Spleen (tissue), 11 donors: Measurements from ENCODE around the gene RANBP17. TPM values are rescaled to one million over a fixed set of nuclear protein-coding genes. Genes with fewer than 3 reads are reported as not detected.

Experiments used
- DNase-seq: peaks from one replicate; pipeline ENCODE4 v3.0.0-alpha.2; 2020
- H3K27ac ChIP-seq, 8 donors: fragments of 200-600 bp; sonication (generic) in 7 of 8; 1 replicate in 4 of 8; 2 replicates in 4 of 8; pipeline versions ENCODE4 v1.5.0 to v1.8.0; 2016 to 2021; ENCODE audit warnings: inconsistent platforms in 4 of 8, mild to moderate bottlenecking in 4 of 8, moderate library complexity in 1 of 8
- H3K27me3 ChIP-seq, 7 donors: fragments of 200-600 bp; sonication (generic) in 6 of 7; replicated peaks in 1 of 7; 1 replicate in 4 of 7; 2 replicates in 3 of 7; pipeline versions ENCODE4 v1.5.0 to v1.8.0; 2016 to 2021; ENCODE audit warnings: inconsistent platforms in 3 of 7, mild to moderate bottlenecking in 1 of 7
- H3K36me3 ChIP-seq, 6 donors: fragments of 200-600 bp; sonication (generic) in 5 of 6; 1 replicate in 4 of 6; 2 replicates in 2 of 6; pipeline versions ENCODE4 v1.5.0 to v1.8.0; 2016 to 2021; ENCODE audit warnings: inconsistent platforms in 2 of 6
- H3K4me1 ChIP-seq, 6 donors: fragments of 200-600 bp; sonication (generic) in 5 of 6; 1 replicate in 3 of 6; 2 replicates in 3 of 6; pipeline versions ENCODE4 v1.5.0 to v1.8.0; 2016 to 2021; ENCODE audit warnings: inconsistent platforms in 3 of 6
- H3K4me3 ChIP-seq, 8 donors: fragments of 200-600 bp; sonication (generic) in 7 of 8; 1 replicate in 4 of 8; 2 replicates in 4 of 8; pipeline versions ENCODE4 v1.5.0 to v1.8.0; 2016 to 2021; ENCODE audit warnings: inconsistent platforms in 4 of 8, mild to moderate bottlenecking in 4 of 8, moderate library complexity in 2 of 8
- H3K9me3 ChIP-seq, 8 donors: fragments of 200-600 bp; sonication (generic) in 7 of 8; 1 replicate in 4 of 8; 2 replicates in 4 of 8; pipeline versions ENCODE4 v1.5.0 to v1.8.0; 2016 to 2021; ENCODE audit warnings: inconsistent platforms in 4 of 8
- POLR2A ChIP-seq, 3 donors: fragments of 450-650 bp; IDR thresholded peaks; one replicate each; pipeline ENCODE4 v1.5.1; 2017; ENCODE audit warnings: antibody characterized with exemption in 3 of 3, mild to moderate bottlenecking in 1 of 3
- POLR2AphosphoS5 ChIP-seq, 3 donors: sonication (generic); formaldehyde crosslinking; IDR thresholded peaks; one replicate each; pipeline ENCODE4 v1.5.1; 2017; ENCODE audit warnings: antibody characterized with exemption in 3 of 3
- WGBS, 5 donors: extraction: QIAGEN DNeasy Blood & Tissue Kit in 3 of 5; methylation state at CpG; one replicate each; pipeline versions ENCODE4 v1.1.5 to v1.1.7; 2013 to 2018; 5-methylcytosine and 5-hydroxymethylcytosine counted together
- intact Hi-C: fragments of 100-400 bp; cut with DNase I; formaldehyde crosslinking; loops from one replicate; pipeline ENCODE4 v1.15.0; 2023; ENCODE audit warnings: low total_unique reads
- polyA plus RNA-seq, 3 donors: library from polyadenylated mRNA; stranded (reverse); fragments of 200-250 nt; gene quantifications; one replicate each; pipeline ENCODE4 v1.2.1, GENCODE V29; 2013
- total RNA-seq, 7 donors: library from RNA; depleted of rRNA in 3 of 7; stranded (reverse); fragments of >200 nt in 3 of 7; fragmentation: NEBNext Ultra II Directional in 4 of 7; extraction: Animal tissue kit (Norgen Biotek cat#: 25700) in 4 of 7; gene quantifications; one replicate each; pipeline versions ENCODE4 v1.1.0 to v1.2.1, GENCODE V29; 2016 to 2021
- TF ChIP-seq, protein P1 (sequence below), 11 experiments: fragments of 200-600 bp in 7 of 11; fragments of 450-650 bp in 4 of 11; sonication (generic) in 4 of 11; IDR thresholded peaks in 8 of 11; conservative IDR thresholded peaks in 3 of 11; 1 replicate in 7 of 11; 2 replicates in 4 of 11; pipeline versions ENCODE4 v1.4.0 to v1.8.0; 2016 to 2021; ENCODE audit warnings: antibody characterized with exemption in 11 of 11, inconsistent platforms in 4 of 11, mild to moderate bottlenecking in 1 of 11
- donor health status: healthy with polysubstance abuse.
- donor health status: DM: no; HTN: no; CAD: no; lungs with moderate emphysema.
- donor health status: DM: no; HTN: no; CAD: no.
- donor health status: Bipolar disorder and iron deficiency.
- donor health status: healthy.
- donor health status: DM: no; HTN: no; CAD: no.
- donor health status: DM: yes; HTN: yes; CAD: no.

RANBP17 gene
- total and polyA plus RNA-seq, 10 donors: 0.56 to 6.6 (median 3.4) TPM

DNA sequence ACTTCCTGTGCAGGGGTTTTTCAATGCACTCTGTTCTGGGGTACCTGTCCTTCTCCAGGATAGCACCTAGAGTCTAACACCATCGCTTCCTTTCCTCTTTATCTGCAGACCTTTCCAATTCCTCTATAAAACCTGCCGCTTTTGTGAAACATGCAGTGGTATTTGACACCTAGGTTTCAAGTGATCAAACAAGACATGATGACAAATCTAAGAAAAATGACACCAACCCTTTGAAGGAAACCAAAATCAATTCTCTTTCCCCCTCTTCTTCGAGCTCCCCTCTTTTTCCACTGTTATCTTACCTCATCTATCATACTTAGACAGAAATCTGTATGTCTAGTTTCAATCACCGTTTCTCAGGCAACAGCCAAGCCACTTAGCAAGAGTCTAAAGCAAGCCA lies 25.6 kb upstream of the RANBP17 start:
- TF ChIP-seq, protein P1, sequence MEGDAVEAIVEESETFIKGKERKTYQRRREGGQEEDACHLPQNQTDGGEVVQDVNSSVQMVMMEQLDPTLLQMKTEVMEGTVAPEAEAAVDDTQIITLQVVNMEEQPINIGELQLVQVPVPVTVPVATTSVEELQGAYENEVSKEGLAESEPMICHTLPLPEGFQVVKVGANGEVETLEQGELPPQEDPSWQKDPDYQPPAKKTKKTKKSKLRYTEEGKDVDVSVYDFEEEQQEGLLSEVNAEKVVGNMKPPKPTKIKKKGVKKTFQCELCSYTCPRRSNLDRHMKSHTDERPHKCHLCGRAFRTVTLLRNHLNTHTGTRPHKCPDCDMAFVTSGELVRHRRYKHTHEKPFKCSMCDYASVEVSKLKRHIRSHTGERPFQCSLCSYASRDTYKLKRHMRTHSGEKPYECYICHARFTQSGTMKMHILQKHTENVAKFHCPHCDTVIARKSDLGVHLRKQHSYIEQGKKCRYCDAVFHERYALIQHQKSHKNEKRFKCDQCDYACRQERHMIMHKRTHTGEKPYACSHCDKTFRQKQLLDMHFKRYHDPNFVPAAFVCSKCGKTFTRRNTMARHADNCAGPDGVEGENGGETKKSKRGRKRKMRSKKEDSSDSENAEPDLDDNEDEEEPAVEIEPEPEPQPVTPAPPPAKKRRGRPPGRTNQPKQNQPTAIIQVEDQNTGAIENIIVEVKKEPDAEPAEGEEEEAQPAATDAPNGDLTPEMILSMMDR (IDR thresholded peaks at IDR 0.05 in 8 of 11, conservative IDR thresholded peaks at IDR 0.05 in 3 of 11): no peak
- TF ChIP-seq POLR2A (IDR thresholded peaks at IDR 0.05) (no peak), POLR2AphosphoS5 (IDR thresholded peaks at IDR 0.05) (no peak)
- 73 to 77% (median 74%) methylated on average over 4 of the region's 4 CpGs for WGBS, 5 donors
- H3K4me3 ChIP-seq: no peak overlapping the region
- H3K36me3 ChIP-seq: no peaks in the 10 kb centered on the region
- no peak overlapping the region for H3K27ac ChIP-seq
- DNase-seq: no peak
- intact Hi-C loops: no loop called here
- H3K9me3 ChIP-seq: no peaks in the 10 kb centered on the region
- no peaks in the 10 kb centered on the region for H3K4me1 ChIP-seq
- no peaks in the 10 kb centered on the region for H3K27me3 ChIP-seq

DNA sequence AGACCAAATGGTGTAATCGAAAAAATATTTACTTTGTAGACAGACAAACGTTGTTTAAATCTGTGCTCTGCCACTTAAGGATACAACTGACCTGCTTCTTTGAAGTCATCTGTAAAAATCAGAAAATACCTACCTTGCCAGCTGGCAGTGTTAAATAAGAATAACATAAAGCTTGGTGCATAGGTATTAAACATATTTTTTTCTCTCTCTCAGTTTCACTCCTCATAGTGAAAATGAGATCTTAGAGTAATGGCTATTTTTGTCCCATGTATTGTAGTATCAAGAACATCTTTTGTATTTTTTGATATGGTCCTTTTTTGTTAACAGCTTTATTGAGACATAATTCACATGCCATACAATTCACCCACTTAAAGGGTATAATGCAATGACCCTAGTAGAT lies 17.9 kb upstream of the RANBP17 start:
- TF ChIP-seq POLR2A (IDR thresholded peaks at IDR 0.05): no peak
- TF ChIP-seq, protein P1 (IDR thresholded peaks at IDR 0.05 in 8 of 11, conservative IDR thresholded peaks at IDR 0.05 in 3 of 11): no peak
- TF ChIP-seq POLR2AphosphoS5 (IDR thresholded peaks at IDR 0.05): no peak
- no peak for DNase-seq
- H3K36me3 ChIP-seq: no peaks in the 10 kb centered on the region
- intact Hi-C loops: no loop called here
- H3K27me3 ChIP-seq: peaks cover 0 to 8% (median 0%) of the 10 kb centered on the region in 7 donors
- no peaks in the 10 kb centered on the region for H3K9me3 ChIP-seq
- H3K4me3 ChIP-seq: no peak overlapping the region
- H3K27ac ChIP-seq: no peak overlapping the region
- 69 to 93% (median 83%) methylated on average over 2 of the region's 2 CpGs for WGBS, 5 donors
- H3K4me1 ChIP-seq: no peaks in the 10 kb centered on the region

DNA sequence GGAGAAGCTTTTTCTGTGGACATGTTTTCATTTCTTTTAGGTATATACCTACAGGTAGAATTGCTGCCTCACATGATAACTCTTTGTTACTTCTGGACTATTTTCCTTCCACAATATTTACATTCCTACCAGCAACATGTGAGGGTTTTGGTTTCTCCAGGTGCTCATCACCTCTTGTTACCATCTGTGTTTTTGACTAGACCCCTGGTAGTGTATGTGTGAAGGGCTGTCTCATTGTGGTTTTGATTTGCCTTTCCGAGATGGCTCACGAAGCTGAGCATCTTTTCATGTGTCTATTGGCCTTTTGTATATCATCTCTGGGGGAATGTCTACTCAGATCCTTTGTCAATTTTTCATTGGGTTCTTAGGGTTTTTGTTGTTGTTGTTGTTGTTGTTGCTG lies 17.2 kb upstream of the RANBP17 start:
- Histone ChIP-seq H3K4me3 (no peak overlapping the region), H3K4me1 (no peaks in the 10 kb centered on the region), H3K9me3 (no peaks in the 10 kb centered on the region), H3K27ac (no peak overlapping the region), H3K27me3 (peaks cover 0 to 8% (median 0%) of the 10 kb centered on the region in 7 donors), H3K36me3 (no peaks in the 10 kb centered on the region)
- TF ChIP-seq POLR2AphosphoS5 (IDR thresholded peaks at IDR 0.05) (no peak), POLR2A (IDR thresholded peaks at IDR 0.05) (no peak)
- TF ChIP-seq, protein P1 (IDR thresholded peaks at IDR 0.05 in 8 of 11, conservative IDR thresholded peaks at IDR 0.05 in 3 of 11): no peak
- DNase-seq: no peak
- 64 to 93% (median 67%) methylated on average over 2 of the region's 2 CpGs for WGBS, 5 donors
- intact Hi-C loops: no loop called here

DNA sequence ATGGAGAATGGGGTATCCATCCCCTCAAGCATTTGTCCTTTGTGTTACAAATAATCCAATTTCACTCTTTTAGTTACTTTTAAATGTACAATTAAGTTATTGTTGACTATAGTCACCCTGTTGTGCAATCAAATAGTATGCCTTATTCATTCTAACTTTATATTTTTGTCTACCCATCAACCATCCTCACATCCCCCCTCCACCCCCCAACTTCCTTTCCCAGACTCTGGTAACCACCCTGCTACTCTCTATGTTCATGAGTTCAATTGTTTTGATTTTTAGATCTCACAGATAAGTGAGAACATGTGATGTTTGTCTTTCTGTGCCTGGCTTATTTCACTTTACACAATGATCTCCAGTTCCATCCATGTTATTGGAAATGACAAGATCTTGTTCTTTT lies 15.4 kb upstream of the RANBP17 start:
- Histone ChIP-seq H3K4me1 (no peaks in the 10 kb centered on the region), H3K27ac (no peak overlapping the region), H3K4me3 (no peak overlapping the region), H3K9me3 (no peaks in the 10 kb centered on the region), H3K27me3 (peaks cover 0 to 8% (median 0%) of the 10 kb centered on the region in 7 donors), H3K36me3 (no peaks in the 10 kb centered on the region)
- TF ChIP-seq POLR2A (IDR thresholded peaks at IDR 0.05) (no peak), POLR2AphosphoS5 (IDR thresholded peaks at IDR 0.05) (no peak)
- TF ChIP-seq, protein P1 (IDR thresholded peaks at IDR 0.05 in 8 of 11, conservative IDR thresholded peaks at IDR 0.05 in 3 of 11): no peak
- DNase-seq: no peak
- intact Hi-C loops: no loop called here
